MM.1S (cell line): ENCODE measurements around the gene NINJ2.

Source experiments
- DNase-seq: peaks from one replicate; pipeline ENCODE4 v3.0.0-alpha.2; 2015
- H2AFZ ChIP-seq: fragments of 300-600 bp; sonication (generic); 2 replicates; pipeline ENCODE4 v1.6.0; 2016; ENCODE audit warnings: antibody characterized with exemption, low read length
- H3F3A ChIP-seq: fragments of 300-600 bp; sonication (generic); 2 replicates; pipeline ENCODE4 v1.6.1; 2016; ENCODE audit warnings: mild to moderate bottlenecking, antibody characterized with exemption, low read length, moderate library complexity, mixed read lengths; ENCODE audit not compliant: insufficient read depth
- H3K27ac ChIP-seq: fragments of 300-600 bp; sonication (generic); 2 replicates; pipeline ENCODE4 v1.5.1; 2016; ENCODE audit warnings: mild to moderate bottlenecking, low read length
- H3K27me3 ChIP-seq: fragments of 300-600 bp; sonication (generic); replicated peaks from 2 replicates; pipeline ENCODE4 v1.6.0; 2016; ENCODE audit warnings: low read length; ENCODE audit not compliant: insufficient read depth
- H3K36me3 ChIP-seq: fragments of 300-600 bp; sonication (generic); replicated peaks from 2 replicates; pipeline ENCODE4 v1.6.1; 2016; ENCODE audit warnings: mild to moderate bottlenecking, low read length, mixed read lengths; ENCODE audit not compliant: insufficient read depth
- H3K4me1 ChIP-seq: fragments of 300-600 bp; sonication (generic); 2 replicates; pipeline ENCODE4 v1.6.1; 2016; ENCODE audit warnings: low read length, mixed read lengths
- H3K4me2 ChIP-seq: fragments of 300-600 bp; sonication (generic); 2 replicates; pipeline ENCODE4 v1.6.0; 2016; ENCODE audit warnings: low read depth, low read length
- H3K4me3 ChIP-seq: fragments of 300-600 bp; sonication (generic); 2 replicates; pipeline ENCODE4 v1.5.1; 2016; ENCODE audit warnings: low read length, mixed read lengths
- H3K79me2 ChIP-seq: fragments of 300-600 bp; sonication (generic); 2 replicates; pipeline ENCODE4 v1.6.1; 2016; ENCODE audit warnings: mixed run types, low read length, mixed read lengths
- H3K9ac ChIP-seq: fragments of 300-600 bp; sonication (generic); 2 replicates; pipeline ENCODE4 v1.6.1; 2016; ENCODE audit warnings: low read length, mixed read lengths
- H3K9me2 ChIP-seq: fragments of 300-600 bp; sonication (generic); replicated peaks from 2 replicates; pipeline ENCODE4 v1.6.1; 2016; ENCODE audit warnings: mild to moderate bottlenecking, low read length, mixed read lengths; ENCODE audit not compliant: insufficient read depth
- H3K9me3 ChIP-seq: fragments of 300-600 bp; sonication (generic); replicated peaks from 2 replicates; pipeline ENCODE4 v1.6.1; 2016; ENCODE audit warnings: mild to moderate bottlenecking, low read length, mixed read lengths; ENCODE audit not compliant: insufficient read depth
- H4K20me1 ChIP-seq: fragments of 300-600 bp; sonication (generic); 2 replicates; pipeline ENCODE4 v1.6.1; 2016; ENCODE audit warnings: mild to moderate bottlenecking, low read length, moderate library complexity, mixed read lengths; ENCODE audit not compliant: insufficient read depth
- EZH2 ChIP-seq: fragments of 300-600 bp; sonication (generic); optimal IDR thresholded peaks from 2 replicates; pipeline ENCODE3; 2017; ENCODE audit warnings: low read depth, mild to moderate bottlenecking, antibody characterized with exemption, low read length, mixed read lengths
- EZH2phosphoT487 ChIP-seq: fragments of 300-600 bp; sonication (generic); IDR thresholded peaks from 2 replicates; pipeline ENCODE4 v1.6.1; 2018; ENCODE audit warnings: antibody characterized with exemption, low read length
- TF ChIP-seq, protein P1 (sequence below): fragments of 300-600 bp; sonication (generic); IDR thresholded peaks from 2 replicates; pipeline ENCODE4 v1.5.1; 2016; ENCODE audit warnings: antibody characterized with exemption, low read length, mixed read lengths

Gene NINJ2

GRCh38 chr12:697481-697880, 34.2 kb upstream of the NINJ2 start:
- Histone ChIP-seq H2AFZ (no peak overlapping the region), H3K27me3 (no peaks in the 10 kb centered on the region), H3K9me3 (no peaks in the 10 kb centered on the region), H3K27ac (no peak overlapping the region), H3K36me3 (no peaks in the 10 kb centered on the region), H3K4me1 (no peaks in the 10 kb centered on the region), H3F3A (no peaks in the 10 kb centered on the region), H3K9ac (no peak overlapping the region), H3K4me2 (no peak overlapping the region), H3K9me2 (no peaks in the 10 kb centered on the region), H4K20me1 (no peaks in the 10 kb centered on the region), H3K79me2 (no peaks in the 10 kb centered on the region), H3K4me3 (no peak overlapping the region)
- DNase-seq: no peak
- TF ChIP-seq, protein P1, sequence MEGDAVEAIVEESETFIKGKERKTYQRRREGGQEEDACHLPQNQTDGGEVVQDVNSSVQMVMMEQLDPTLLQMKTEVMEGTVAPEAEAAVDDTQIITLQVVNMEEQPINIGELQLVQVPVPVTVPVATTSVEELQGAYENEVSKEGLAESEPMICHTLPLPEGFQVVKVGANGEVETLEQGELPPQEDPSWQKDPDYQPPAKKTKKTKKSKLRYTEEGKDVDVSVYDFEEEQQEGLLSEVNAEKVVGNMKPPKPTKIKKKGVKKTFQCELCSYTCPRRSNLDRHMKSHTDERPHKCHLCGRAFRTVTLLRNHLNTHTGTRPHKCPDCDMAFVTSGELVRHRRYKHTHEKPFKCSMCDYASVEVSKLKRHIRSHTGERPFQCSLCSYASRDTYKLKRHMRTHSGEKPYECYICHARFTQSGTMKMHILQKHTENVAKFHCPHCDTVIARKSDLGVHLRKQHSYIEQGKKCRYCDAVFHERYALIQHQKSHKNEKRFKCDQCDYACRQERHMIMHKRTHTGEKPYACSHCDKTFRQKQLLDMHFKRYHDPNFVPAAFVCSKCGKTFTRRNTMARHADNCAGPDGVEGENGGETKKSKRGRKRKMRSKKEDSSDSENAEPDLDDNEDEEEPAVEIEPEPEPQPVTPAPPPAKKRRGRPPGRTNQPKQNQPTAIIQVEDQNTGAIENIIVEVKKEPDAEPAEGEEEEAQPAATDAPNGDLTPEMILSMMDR: no peak
- no peak for TF ChIP-seq EZH2
- TF ChIP-seq EZH2phosphoT487: no peak

GRCh38 chr12:694734-695503, 31.7 kb upstream of the NINJ2 start:
- Histone ChIP-seq H3K9me3 (no peaks in the 10 kb centered on the region), H3K27me3 (no peaks in the 10 kb centered on the region), H3K9me2 (no peaks in the 10 kb centered on the region), H3K27ac (no peak overlapping the region), H2AFZ (no peak overlapping the region), H3F3A (no peaks in the 10 kb centered on the region), H3K9ac (no peak overlapping the region), H3K4me2 (no peak overlapping the region), H3K79me2 (no peaks in the 10 kb centered on the region), H4K20me1 (no peaks in the 10 kb centered on the region), H3K36me3 (no peaks in the 10 kb centered on the region), H3K4me3 (no peak overlapping the region), H3K4me1 (no peaks in the 10 kb centered on the region)
- TF ChIP-seq EZH2: no peak
- TF ChIP-seq, protein P1: no peak
- no peak for TF ChIP-seq EZH2phosphoT487
- no peak for DNase-seq

DNA sequence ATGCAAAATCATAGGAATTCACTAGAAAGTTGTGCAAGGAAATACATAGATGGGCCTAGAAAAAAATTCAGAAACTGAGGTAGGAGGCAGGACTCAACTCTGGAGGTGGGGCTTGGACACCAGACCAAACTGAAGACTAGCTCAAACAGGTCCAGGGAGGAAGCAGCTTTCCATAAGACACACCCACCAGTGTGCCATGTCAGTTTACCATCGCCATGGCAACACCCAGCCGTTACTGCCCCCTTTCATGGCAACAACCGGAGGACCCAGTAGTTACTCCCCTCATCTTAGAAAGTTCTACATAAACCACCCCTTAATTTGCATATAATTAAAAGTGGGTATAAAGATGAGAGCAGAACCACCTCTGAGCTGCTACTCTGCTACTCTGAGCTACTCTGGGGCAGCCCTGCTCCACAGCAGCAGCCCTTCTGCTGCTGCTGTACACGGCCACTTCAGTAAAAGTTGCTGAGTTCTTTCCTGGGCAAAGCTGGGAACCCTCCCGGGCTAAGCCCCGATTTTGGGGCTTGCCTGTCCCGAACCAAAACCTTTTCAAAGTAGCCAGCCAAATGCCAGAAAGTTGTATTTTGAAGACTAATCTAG, 30.8 kb upstream of the NINJ2 start:
- Histone ChIP-seq H3K27me3 (no peaks in the 10 kb centered on the region), H3K4me3 (no peak overlapping the region), H3K4me1 (no peaks in the 10 kb centered on the region), H3K4me2 (no peak overlapping the region), H3K79me2 (no peaks in the 10 kb centered on the region), H4K20me1 (no peaks in the 10 kb centered on the region), H3K36me3 (no peaks in the 10 kb centered on the region), H3K9me3 (no peaks in the 10 kb centered on the region), H2AFZ (no peak overlapping the region), H3K9ac (no peak overlapping the region), H3K9me2 (no peaks in the 10 kb centered on the region), H3F3A (no peaks in the 10 kb centered on the region), H3K27ac (no peak overlapping the region)
- DNase-seq: no peak
- TF ChIP-seq EZH2 (no peak), EZH2phosphoT487 (no peak)
- TF ChIP-seq, protein P1: no peak
